HEK293 (cell line): ENCODE results near the gene KCTD2.

Experiments used
- CTCF ChIA-PET: fragments of 350-600 bp; formaldehyde crosslinking; extraction: SDS; loops from one replicate; lab custom pipeline; 2021; ENCODE audit warnings: antibody characterized with exemption; lab: Yijun Ruan, JAX
- POLR2A ChIA-PET: fragments of 300-600 bp; formaldehyde crosslinking; extraction: SDS; loops from one replicate; lab custom pipeline; 2020; ENCODE audit warnings: antibody characterized with exemption, inconsistent platforms; lab: Yijun Ruan, JAX
- H3K27ac ChIP-seq: fragments of 200-500 bp; sonication (Bioruptor generic); 2 replicates; pipeline ENCODE4 v1.5.1; 2014; ENCODE audit warnings: low read depth, low read length, control low read depth, inconsistent platforms; ENCODE audit errors: extremely low read depth
- H3K36me3 ChIP-seq, 2 experiments: fragments of 200-500 bp in 1 of 2; sonication (Bioruptor generic) in 1 of 2; 1 replicate in 1 of 2; 2 replicates in 1 of 2; pipeline ENCODE4 v1.5.1; 2014 to 2017; ENCODE audit warnings: inconsistent platforms in 2 of 2, low read length in 2 of 2; ENCODE audit not compliant: control insufficient read depth in 2 of 2, insufficient read depth in 1 of 2
- H3K4me1 ChIP-seq: fragments of 200-500 bp; sonication (Bioruptor generic); 2 replicates; pipeline ENCODE4 v1.5.1; 2014; ENCODE audit warnings: mild to moderate bottlenecking, low read length, inconsistent platforms; ENCODE audit not compliant: control insufficient read depth, insufficient read depth
- H3K4me3 ChIP-seq: 2 replicates; pipeline ENCODE4 v1.5.1; 2011; ENCODE audit warnings: low read depth, mild to moderate bottlenecking, control low read depth, low read length, moderate library complexity
- H3K9me3 ChIP-seq: fragments of 200-500 bp; sonication (Bioruptor generic); 2 replicates; pipeline ENCODE4 v1.5.1; 2014; ENCODE audit warnings: low read depth, low read length, inconsistent platforms; ENCODE audit not compliant: control insufficient read depth, insufficient read depth
- INSM2 ChIP-seq: fragments of 450-650 bp; formaldehyde crosslinking; IDR thresholded peaks from 2 replicates; pipeline ENCODE4 v1.5.1; 2016; ENCODE audit warnings: missing biosample characterization, missing genetic modification characterization
- SP3 ChIP-seq: fragments of 450-650 bp; formaldehyde crosslinking; IDR thresholded peaks from 2 replicates; pipeline ENCODE4 v1.5.1; 2016; ENCODE audit warnings: missing biosample characterization, missing genetic modification characterization
- TCF7L2 ChIP-seq: IDR thresholded peaks from 2 replicates; pipeline ENCODE4 v1.6.1; 2011; ENCODE audit warnings: low read depth, mild to moderate bottlenecking, inconsistent platforms, low read length, moderate library complexity, borderline replicate concordance
- ZBTB26 ChIP-seq: fragments of 450-650 bp; formaldehyde crosslinking; optimal IDR thresholded peaks from 2 replicates; pipeline ENCODE3; 2016; ENCODE audit warnings: missing biosample characterization, mild to moderate bottlenecking, missing genetic modification characterization
- ZEB2 ChIP-seq: fragments of 450-650 bp; formaldehyde crosslinking; IDR thresholded peaks from 2 replicates; pipeline ENCODE4 v1.5.1; 2016; ENCODE audit warnings: missing biosample characterization, missing genetic modification characterization
- ZNF121 ChIP-seq: fragments of 450-650 bp; formaldehyde crosslinking; IDR thresholded peaks from 2 replicates; pipeline ENCODE4 v1.5.1; 2016; ENCODE audit warnings: missing biosample characterization, missing genetic modification characterization
- ZNF132 ChIP-seq: fragments of 450-650 bp; formaldehyde crosslinking; IDR thresholded peaks from 2 replicates; pipeline ENCODE4 v1.5.1; 2017; ENCODE audit warnings: missing biosample characterization, missing genetic modification characterization, borderline replicate concordance
- ZNF146 ChIP-seq: fragments of 450-650 bp; formaldehyde crosslinking; IDR thresholded peaks from 2 replicates; pipeline ENCODE4 v1.5.1; 2016; ENCODE audit warnings: missing biosample characterization, missing genetic modification characterization
- ZNF24 ChIP-seq: fragments of 450-650 bp; formaldehyde crosslinking; IDR thresholded peaks from 2 replicates; pipeline ENCODE4 v1.5.1; 2016; ENCODE audit warnings: missing biosample characterization, missing genetic modification characterization
- ZNF280D ChIP-seq: fragments of 450-650 bp; formaldehyde crosslinking; IDR thresholded peaks from 2 replicates; pipeline ENCODE4 v1.5.1; 2016; ENCODE audit warnings: missing biosample characterization, missing genetic modification characterization
- ZNF449 ChIP-seq: fragments of 450-650 bp; formaldehyde crosslinking; IDR thresholded peaks from 2 replicates; pipeline ENCODE4 v1.5.1; 2017; ENCODE audit warnings: missing biosample characterization, mild to moderate bottlenecking, missing genetic modification characterization, moderate library complexity
- ZNF510 ChIP-seq: fragments of 450-650 bp; formaldehyde crosslinking; IDR thresholded peaks from 2 replicates; pipeline ENCODE4 v1.5.1; 2018; ENCODE audit warnings: mild to moderate bottlenecking, missing genetic modification characterization, missing biosample characterization; ENCODE audit not compliant: insufficient replicate concordance
- ZNF549 ChIP-seq: fragments of 450-650 bp; IDR thresholded peaks from 2 replicates; pipeline ENCODE4 v1.5.1; 2018; ENCODE audit warnings: missing biosample characterization, missing genetic modification characterization, mild to moderate bottlenecking, inconsistent platforms, moderate library complexity
- ZNF561 ChIP-seq: fragments of 450-650 bp; IDR thresholded peaks from 2 replicates; pipeline ENCODE4 v1.5.1; 2018; ENCODE audit warnings: missing biosample characterization, missing genetic modification characterization, borderline replicate concordance
- ZNF692 ChIP-seq: fragments of 450-650 bp; formaldehyde crosslinking; IDR thresholded peaks from 2 replicates; pipeline ENCODE4 v1.5.1; 2016; ENCODE audit warnings: missing biosample characterization, missing genetic modification characterization
- ZNF843 ChIP-seq: fragments of 450-650 bp; formaldehyde crosslinking; IDR thresholded peaks from 2 replicates; pipeline ENCODE4 v1.5.1; 2016; ENCODE audit warnings: missing biosample characterization, missing genetic modification characterization

The KCTD2 gene

GRCh38 chr17:75063626-75064025 is 16.6 kb downstream of the KCTD2 start:
- ChIA-PET POLR2A (interaction anchor here (1.0 to 1.5 kb wide), 3 partner anchors 46 to 51 kb away, joined by 3 read pairs; partner anchors contain the start of genes ARMC7 and MRPL58), CTCF (interaction anchor here (0.6 to 15.6 kb wide), 7 partner anchors 9 to 62 kb away, joined by 3 to 117 read pairs (median 3); partner anchors contain the start of gene ARMC7)
- Histone ChIP-seq H3K27ac (no peak overlapping the region), H3K4me3 (no peak overlapping the region), H3K4me1 (no peaks in the 10 kb centered on the region), H3K36me3 (peaks cover 18 to 64% of the 10 kb centered on the region in 2 experiments), H3K9me3 (no peaks in the 10 kb centered on the region)
- TF ChIP-seq ZNF24 (no peak), SP3 (tag by site-specific recombination) (no peak), ZEB2 (tag by site-specific recombination) (no peak), ZNF510 (no peak), ZNF549 (no peak), ZNF449 (no peak), ZNF132 (tag by site-specific recombination) (no peak), ZNF280D (no peak), ZNF692 (tag by site-specific recombination) (no peak), ZNF561 (tag by site-specific recombination) (no peak)

- Histone ChIP-seq H3K36me3 (peaks cover 18 to 64% of the 10 kb centered on the region in 2 experiments), H3K9me3 (no peaks in the 10 kb centered on the region), H3K27ac (no peak overlapping the region), H3K4me3 (no peak overlapping the region), H3K4me1 (no peaks in the 10 kb centered on the region)
- CTCF ChIA-PET, result interaction anchor here (0.6 to 15.6 kb wide), 5 partner anchors 10 to 49 kb away, joined by 3 to 117 read pairs (median 5); partner anchors contain the start of gene ARMC7
- POLR2A ChIA-PET, result interaction anchor here (0.6 to 1.0 kb wide), 2 partner anchors 46 to 528 kb away, joined by 3 read pairs; partner anchors contain the start of gene ARMC7
- TF ChIP-seq ZNF121 (tag by site-specific recombination) (no peak), TCF7L2 (no peak), ZBTB26 (tag by site-specific recombination) (no peak)
Measured at GRCh38 chr17:75064040-75064439, 17.0 kb downstream of the KCTD2 start.

- POLR2A ChIA-PET, result interaction anchor here (0.6 to 1.0 kb wide), 2 partner anchors 45 to 528 kb away, joined by 3 read pairs; partner anchors contain the start of gene ARMC7
- H3K4me1 ChIP-seq, result no peaks in the 10 kb centered on the region
- H3K27ac ChIP-seq, result no peak overlapping the region
- H3K36me3 ChIP-seq, result peaks cover 18 to 60% of the 10 kb centered on the region in 2 experiments
- no peaks in the 10 kb centered on the region for H3K9me3 ChIP-seq
- no peak overlapping the region for H3K4me3 ChIP-seq
- TF ChIP-seq ZNF146 (no peak), ZNF843 (no peak), INSM2 (tag by site-specific recombination) (no peak)
- CTCF ChIA-PET, result interaction anchor here (0.7 to 15.6 kb wide), 5 partner anchors 8 to 1649 kb away, joined by 3 to 117 read pairs (median 4); partner anchors contain the start of gene ARMC7
Measured at GRCh38 chr17:75064460-75064859, 17.4 kb downstream of the KCTD2 start.
